ENCODE measurements around the gene RNF214.

Gene RNF214

GRCh38 chr11:117214404-117215110, 17.9 kb upstream of the RNF214 start:
- no peak for DNase-seq (ENCODE audit: low spot score)

GRCh38 chr11:117217141-117218084, 15.1 kb upstream of the RNF214 start:
- no peak for DNase-seq (ENCODE audit: low spot score)

GRCh38 chr11:117218133-117218915, 14.1 kb upstream of the RNF214 start:
- no peak for DNase-seq (ENCODE audit: low spot score)

- no peak for DNase-seq (ENCODE audit: low spot score)
Observed at GRCh38 chr11:117219001-117219400, 13.5 kb upstream of the RNF214 start.

- DNase-seq (ENCODE audit: low spot score): no peak
Observed at GRCh38 chr11:117219455-117219854, 13.0 kb upstream of the RNF214 start.

- DNase-seq (ENCODE audit: low spot score): no peak
Observed at GRCh38 chr11:117219995-117220394, 12.5 kb upstream of the RNF214 start.

GRCh38 chr11:117220568-117220967, 11.9 kb upstream of the RNF214 start:
- DNase-seq (ENCODE audit: low spot score): no peak

- no peak for DNase-seq (ENCODE audit: low spot score)
Observed at GRCh38 chr11:117220999-117221774, 11.3 kb upstream of the RNF214 start.

- no peak for DNase-seq (ENCODE audit: low spot score)
Observed at GRCh38 chr11:117221775-117222517, 10.5 kb upstream of the RNF214 start.

- DNase-seq (ENCODE audit: low spot score): no peak
Observed at GRCh38 chr11:117222991-117223740, 9.3 kb upstream of the RNF214 start.

GRCh38 chr11:117223741-117224689, 8.5 kb upstream of the RNF214 start:
- no peak for DNase-seq (ENCODE audit: low spot score)

- DNase-seq (ENCODE audit: low spot score): no peak
Observed at GRCh38 chr11:117225553-117226170, 6.8 kb upstream of the RNF214 start.

GRCh38 chr11:117226388-117227385, 5.8 kb upstream of the RNF214 start:
- DNase-seq (ENCODE audit: low spot score): peak; percentile 64

GRCh38 chr11:117228091-117228490, 4.4 kb upstream of the RNF214 start:
- no peak for DNase-seq (ENCODE audit: low spot score)

- DNase-seq (ENCODE audit: low spot score): no peak
Observed at GRCh38 chr11:117229411-117229810, 3.1 kb upstream of the RNF214 start.

- no peak for DNase-seq (ENCODE audit: low spot score)
Observed at GRCh38 chr11:117229931-117230285, 2.6 kb upstream of the RNF214 start.

- DNase-seq (ENCODE audit: low spot score): no peak
Observed at GRCh38 chr11:117230286-117230961, 2.0 kb upstream of the RNF214 start.

Measured in COLO829 (cell line).